ENCODE measurements around the gene CAMTA1.

Gene CAMTA1

DNA sequence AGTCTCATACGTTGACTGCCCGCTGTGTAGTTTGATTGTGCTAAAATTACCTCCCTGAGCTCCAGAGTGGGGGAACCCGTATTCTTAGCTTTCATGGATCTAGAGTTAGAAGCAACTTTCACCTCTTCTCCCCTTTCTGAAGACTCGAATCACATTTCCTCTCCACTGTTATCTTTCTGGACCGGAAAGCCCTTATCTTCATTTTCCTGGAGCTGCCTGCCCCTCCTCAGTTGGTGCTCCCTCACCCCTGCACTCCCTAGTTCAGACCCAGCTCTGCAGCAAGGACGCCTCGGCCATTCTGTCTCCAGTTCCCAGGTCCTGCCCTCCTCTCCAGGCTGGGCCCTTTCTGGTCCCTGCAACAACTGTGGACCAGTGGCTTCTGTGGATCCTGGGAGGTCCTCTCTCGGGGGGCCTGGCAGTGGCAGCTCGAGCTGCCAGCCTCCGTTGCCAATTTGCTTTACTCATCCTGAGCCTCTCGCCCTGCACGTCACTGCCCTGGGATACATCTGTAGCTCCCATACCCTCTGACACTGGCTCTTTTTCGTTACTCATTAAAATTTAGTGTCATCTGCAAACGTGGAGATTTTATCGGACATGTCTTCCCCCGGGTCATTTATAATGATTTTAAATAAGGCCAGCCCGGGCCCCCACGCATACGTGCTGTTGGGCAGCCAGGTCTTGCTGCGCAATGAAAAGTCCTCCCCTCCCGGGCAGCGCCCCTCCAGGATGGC lies 844.4 kb downstream of the CAMTA1 start:
- DNase-seq (ENCODE audit: low read depth) = no peak

DNA sequence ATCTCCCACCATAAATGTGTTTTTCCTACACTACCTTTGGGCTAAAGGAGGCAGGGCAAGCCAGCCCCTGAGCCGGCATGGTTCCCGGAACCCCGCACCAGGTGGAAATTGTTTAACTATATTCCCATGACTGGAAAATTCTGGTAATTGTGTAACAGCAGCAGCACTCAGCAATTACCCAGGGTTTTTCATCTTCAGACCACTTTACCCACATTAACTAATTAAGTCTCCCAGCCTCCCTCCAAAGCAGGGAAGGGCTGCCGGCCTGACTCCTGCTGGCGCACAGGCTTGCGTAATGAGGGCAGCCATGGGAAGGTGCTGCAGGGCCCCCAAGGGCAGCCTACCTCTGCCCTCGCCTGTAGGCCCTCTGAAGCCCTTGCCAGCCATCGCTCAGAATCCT lies 845.1 kb downstream of the CAMTA1 start:
- no peak overlapping the region for H3K4me3 ChIP-seq (ENCODE audit: low read length)
- no peak for DNase-seq (ENCODE audit: low read depth)
- TF ChIP-seq, protein P1, sequence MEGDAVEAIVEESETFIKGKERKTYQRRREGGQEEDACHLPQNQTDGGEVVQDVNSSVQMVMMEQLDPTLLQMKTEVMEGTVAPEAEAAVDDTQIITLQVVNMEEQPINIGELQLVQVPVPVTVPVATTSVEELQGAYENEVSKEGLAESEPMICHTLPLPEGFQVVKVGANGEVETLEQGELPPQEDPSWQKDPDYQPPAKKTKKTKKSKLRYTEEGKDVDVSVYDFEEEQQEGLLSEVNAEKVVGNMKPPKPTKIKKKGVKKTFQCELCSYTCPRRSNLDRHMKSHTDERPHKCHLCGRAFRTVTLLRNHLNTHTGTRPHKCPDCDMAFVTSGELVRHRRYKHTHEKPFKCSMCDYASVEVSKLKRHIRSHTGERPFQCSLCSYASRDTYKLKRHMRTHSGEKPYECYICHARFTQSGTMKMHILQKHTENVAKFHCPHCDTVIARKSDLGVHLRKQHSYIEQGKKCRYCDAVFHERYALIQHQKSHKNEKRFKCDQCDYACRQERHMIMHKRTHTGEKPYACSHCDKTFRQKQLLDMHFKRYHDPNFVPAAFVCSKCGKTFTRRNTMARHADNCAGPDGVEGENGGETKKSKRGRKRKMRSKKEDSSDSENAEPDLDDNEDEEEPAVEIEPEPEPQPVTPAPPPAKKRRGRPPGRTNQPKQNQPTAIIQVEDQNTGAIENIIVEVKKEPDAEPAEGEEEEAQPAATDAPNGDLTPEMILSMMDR (conservative IDR thresholded peaks at IDR 0.05; ENCODE audit: low read length) = no peak

More for the DNA sequence above, 844.4 kb downstream of the CAMTA1 start:
- H3K4me3 ChIP-seq (ENCODE audit: low read length) = no peak overlapping the region
- TF ChIP-seq, protein P1 (conservative IDR thresholded peaks at IDR 0.05; ENCODE audit: low read length) = no peak

- TF ChIP-seq, protein P1 (conservative IDR thresholded peaks at IDR 0.05; ENCODE audit: low read length) = no peak
- H3K4me3 ChIP-seq (ENCODE audit: low read length) = no peak overlapping the region
- no peak for DNase-seq (ENCODE audit: low read depth)
Observed at GRCh38 chr1:7632176-7632575, 846.9 kb downstream of the CAMTA1 start.

GRCh38 chr1:7632681-7633080 lies 847.4 kb downstream of the CAMTA1 start:
- TF ChIP-seq, protein P1 (conservative IDR thresholded peaks at IDR 0.05; ENCODE audit: low read length) = no peak
- DNase-seq (ENCODE audit: low read depth) = no peak
- H3K4me3 ChIP-seq (ENCODE audit: low read length) = no peak overlapping the region

- H3K4me3 ChIP-seq (ENCODE audit: low read length) = no peak overlapping the region
- DNase-seq (ENCODE audit: low read depth) = no peak
- TF ChIP-seq, protein P1 (conservative IDR thresholded peaks at IDR 0.05; ENCODE audit: low read length) = no peak
Observed at GRCh38 chr1:7633506-7634245, 848.4 kb downstream of the CAMTA1 start.

- DNase-seq (ENCODE audit: low read depth) = no peak
- no peak overlapping the region for H3K4me3 ChIP-seq (ENCODE audit: low read length)
- TF ChIP-seq, protein P1 (conservative IDR thresholded peaks at IDR 0.05; ENCODE audit: low read length) = no peak
Observed at GRCh38 chr1:7634546-7635240, 849.4 kb downstream of the CAMTA1 start.
